Calu3 (cell line): ENCODE data around the gene NKX2-8. TPM values are rescaled to one million over a fixed set of nuclear protein-coding genes. Genes with fewer than 3 reads are reported as not detected.

Source experiments
- BruUV-seq: library from RNA; stranded (reverse); fragments of 400-500 nt; replicated peaks from 2 replicates; lab custom pipeline; 2021; lab: Mats Ljungman, UMichigan
- CTCF ChIA-PET: fragments of 300-600 bp; sonication (Branson Sonifier 250); formaldehyde crosslinking; loops from one replicate; lab custom pipeline; 2022; ENCODE audit warnings: antibody characterized with exemption; lab: Charles Lee
- DNase-seq: peaks from one replicate; pipeline ENCODE4 v3.0.0; 2022
- H3K27ac Mint-ChIP-seq: one replicate; pipeline ENCODE4 v1.8.0; 2022; ENCODE audit warnings: mixed read lengths; ENCODE audit not compliant: unreplicated experiment
- H3K27me3 Mint-ChIP-seq: one replicate; pipeline ENCODE4 v1.8.0; 2022; ENCODE audit warnings: mixed read lengths; ENCODE audit not compliant: unreplicated experiment
- H3K36me3 Mint-ChIP-seq: one replicate; pipeline ENCODE4 v1.8.0; 2022; ENCODE audit warnings: mild to moderate bottlenecking, moderate library complexity, mixed read lengths; ENCODE audit not compliant: insufficient read depth, unreplicated experiment
- H3K4me1 Mint-ChIP-seq: one replicate; pipeline ENCODE4 v1.8.0; 2022; ENCODE audit warnings: mild to moderate bottlenecking, low read depth, mixed read lengths; ENCODE audit not compliant: unreplicated experiment
- H3K4me3 Mint-ChIP-seq: one replicate; pipeline ENCODE4 v1.8.0; 2022; ENCODE audit warnings: mild to moderate bottlenecking, low read depth, moderate library complexity, mixed read lengths; ENCODE audit not compliant: unreplicated experiment
- H3K9me3 Mint-ChIP-seq: one replicate; pipeline ENCODE4 v1.8.0; 2022; ENCODE audit warnings: low read depth, mixed read lengths; ENCODE audit not compliant: unreplicated experiment
- CTCF ChIP-seq: fragments of 200-600 bp; IDR thresholded peaks from one replicate; pipeline ENCODE4 v1.8.0; 2022; ENCODE audit warnings: antibody characterized with exemption; ENCODE audit not compliant: unreplicated experiment
- intact Hi-C: fragments of 100-400 bp; cut with micrococcal nuclease; formaldehyde crosslinking; loops from one replicate; pipeline ENCODE4 v1.10.0; 2022; ENCODE audit not compliant: unreplicated experiment
- total RNA-seq: library from RNA; stranded (reverse); gene quantifications from 2 replicates; pipeline ENCODE4 v1.2.3, GENCODE V29; 2022

The NKX2-8 gene
- total RNA-seq, 1 experiment from 2014 or later = 1.5 TPM

- CTCF ChIA-PET = interaction anchor here (0.9 kb wide), 1 partner anchor 607 kb away, joined by 3 read pairs; no protein-coding TSS in a partner anchor
Measured at GRCh38 chr14:36625014-36625413, 42.6 kb upstream of the NKX2-8 start.

GRCh38 chr14:36619853-36620252 is 37.4 kb upstream of the NKX2-8 start:
- no peaks in the 10 kb centered on the region for H3K9me3 Mint-ChIP-seq
- H3K36me3 Mint-ChIP-seq = no peaks in the 10 kb centered on the region
- no TSS peak for BruUV-seq
- peaks cover 21% of the 10 kb centered on the region for H3K27me3 Mint-ChIP-seq
- H3K27ac Mint-ChIP-seq = no peak overlapping the region
- H3K4me1 Mint-ChIP-seq = peaks cover 10% of the 10 kb centered on the region
- intact Hi-C loops = no loop called here
- no peak for DNase-seq
- H3K4me3 Mint-ChIP-seq = no peak overlapping the region
- CTCF ChIA-PET = no interaction called here
- no peak for TF ChIP-seq CTCF

More at GRCh38 chr14:36625014-36625413, 42.6 kb upstream of the NKX2-8 start:
- Mint-ChIP-seq H3K4me3 (no peak overlapping the region), H3K36me3 (no peaks in the 10 kb centered on the region), H3K4me1 (no peaks in the 10 kb centered on the region), H3K27me3 (peaks cover 23% of the 10 kb centered on the region), H3K9me3 (no peaks in the 10 kb centered on the region), H3K27ac (no peak overlapping the region)
- intact Hi-C loops = no loop called here
- BruUV-seq = no TSS peak
- no peak for TF ChIP-seq CTCF
- no peak for DNase-seq

GRCh38 chr14:36619131-36619530 is 36.7 kb upstream of the NKX2-8 start:
- intact Hi-C loops = no loop called here
- no peak overlapping the region for H3K27ac Mint-ChIP-seq
- peaks cover 21% of the 10 kb centered on the region for H3K27me3 Mint-ChIP-seq
- CTCF ChIA-PET = no interaction called here
- no peak for TF ChIP-seq CTCF
- H3K4me1 Mint-ChIP-seq = peaks cover 10% of the 10 kb centered on the region
- DNase-seq = no peak
- no peak overlapping the region for H3K4me3 Mint-ChIP-seq
- H3K36me3 Mint-ChIP-seq = no peaks in the 10 kb centered on the region
- no TSS peak for BruUV-seq
- H3K9me3 Mint-ChIP-seq = no peaks in the 10 kb centered on the region

GRCh38 chr14:36618641-36619040 is 36.2 kb upstream of the NKX2-8 start:
- H3K4me3 Mint-ChIP-seq = no peak overlapping the region
- no peaks in the 10 kb centered on the region for H3K9me3 Mint-ChIP-seq
- no TSS peak for BruUV-seq
- H3K36me3 Mint-ChIP-seq = no peaks in the 10 kb centered on the region
- H3K4me1 Mint-ChIP-seq = peaks cover 10% of the 10 kb centered on the region
- H3K27me3 Mint-ChIP-seq = peaks cover 25% of the 10 kb centered on the region
- no peak overlapping the region for H3K27ac Mint-ChIP-seq
- no peak for DNase-seq
- CTCF ChIA-PET = interaction anchor here (0.6 kb wide), 1 partner anchor 26 kb away, joined by 3 read pairs; no protein-coding TSS in a partner anchor
- TF ChIP-seq CTCF = no peak
- intact Hi-C loops = no loop called here
